ENCODE data around the gene AGBL1.

AGBL1 gene

DNA sequence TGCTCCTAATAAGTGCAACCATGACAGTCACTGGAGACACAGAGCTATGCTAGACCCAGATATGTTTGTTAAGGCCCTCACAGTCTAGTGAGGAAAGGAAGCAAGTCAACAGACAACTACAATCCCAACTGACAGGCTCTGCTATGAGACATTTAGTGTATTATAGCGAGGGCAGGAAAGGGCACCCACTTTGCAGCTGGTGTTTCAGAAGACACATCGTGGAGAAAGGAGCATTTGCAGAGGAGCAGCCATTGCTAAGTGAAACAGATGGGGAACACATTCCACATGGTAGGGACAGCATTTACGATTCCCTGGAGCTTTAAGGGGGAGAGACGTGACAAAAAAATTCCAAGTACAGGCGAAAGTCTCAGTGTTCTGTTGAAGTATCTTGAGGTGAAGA lies 685.6 kb downstream of the AGBL1 start:
- H2AFZ ChIP-seq (ENCODE audit: low read depth) = no peak overlapping the region

DNA sequence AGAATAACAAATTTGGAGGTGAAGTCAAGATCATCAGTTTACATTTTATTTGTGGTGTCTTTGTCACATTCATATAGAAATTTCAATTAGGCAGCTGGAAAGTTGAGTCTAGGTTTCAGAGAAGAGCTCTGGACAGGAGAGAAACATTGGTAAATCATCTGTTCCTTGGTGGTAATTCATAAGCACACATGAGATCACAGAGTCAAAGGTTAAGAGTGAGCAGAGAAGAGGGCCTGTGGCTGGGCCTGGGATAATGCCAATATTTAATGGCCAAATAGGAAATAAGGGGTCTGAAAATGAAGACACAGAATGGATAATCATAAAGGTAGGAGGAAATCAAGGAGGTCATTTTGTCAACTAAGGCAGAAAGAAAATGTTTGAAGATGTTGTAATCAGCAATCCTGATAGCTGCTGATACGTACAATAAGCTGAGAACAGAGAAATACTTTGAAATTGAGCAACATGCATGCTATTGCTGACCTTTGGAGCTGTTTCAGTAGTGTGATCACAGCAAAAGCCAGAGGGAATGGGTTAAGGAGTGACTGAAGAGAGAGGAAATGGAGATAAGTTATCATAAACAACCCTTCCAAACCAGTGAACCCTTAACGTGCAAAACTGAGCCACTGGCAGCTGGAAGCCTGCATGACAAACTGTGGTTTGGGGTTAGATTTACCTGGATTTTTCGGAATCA lies 692.8 kb downstream of the AGBL1 start:
- Histone ChIP-seq H2AFZ (ENCODE audit: low read depth) (no peak overlapping the region), H3K36me3 (ENCODE audit: insufficient read depth) (no peaks in the 10 kb centered on the region), H3K4me1 (ENCODE audit: low read depth, poor library complexity, severe bottlenecking) (no peaks in the 10 kb centered on the region), H3K27ac (no peak overlapping the region), H3K4me2 (no peak overlapping the region), H3K4me3 (IDR thresholded peaks at IDR 0.05; ENCODE audit: insufficient read depth, low read depth, low read length) (no peak overlapping the region), H3K79me2 (ENCODE audit: insufficient read depth, low read depth) (no peaks in the 10 kb centered on the region), H3K9ac (no peak overlapping the region), H4K20me1 (ENCODE audit: insufficient read depth) (no peaks in the 10 kb centered on the region), H3K27me3 (ENCODE audit: insufficient read depth, low read depth) (no peaks in the 10 kb centered on the region)
- TF ChIP-seq, protein P1, sequence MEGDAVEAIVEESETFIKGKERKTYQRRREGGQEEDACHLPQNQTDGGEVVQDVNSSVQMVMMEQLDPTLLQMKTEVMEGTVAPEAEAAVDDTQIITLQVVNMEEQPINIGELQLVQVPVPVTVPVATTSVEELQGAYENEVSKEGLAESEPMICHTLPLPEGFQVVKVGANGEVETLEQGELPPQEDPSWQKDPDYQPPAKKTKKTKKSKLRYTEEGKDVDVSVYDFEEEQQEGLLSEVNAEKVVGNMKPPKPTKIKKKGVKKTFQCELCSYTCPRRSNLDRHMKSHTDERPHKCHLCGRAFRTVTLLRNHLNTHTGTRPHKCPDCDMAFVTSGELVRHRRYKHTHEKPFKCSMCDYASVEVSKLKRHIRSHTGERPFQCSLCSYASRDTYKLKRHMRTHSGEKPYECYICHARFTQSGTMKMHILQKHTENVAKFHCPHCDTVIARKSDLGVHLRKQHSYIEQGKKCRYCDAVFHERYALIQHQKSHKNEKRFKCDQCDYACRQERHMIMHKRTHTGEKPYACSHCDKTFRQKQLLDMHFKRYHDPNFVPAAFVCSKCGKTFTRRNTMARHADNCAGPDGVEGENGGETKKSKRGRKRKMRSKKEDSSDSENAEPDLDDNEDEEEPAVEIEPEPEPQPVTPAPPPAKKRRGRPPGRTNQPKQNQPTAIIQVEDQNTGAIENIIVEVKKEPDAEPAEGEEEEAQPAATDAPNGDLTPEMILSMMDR (conservative IDR thresholded peaks at IDR 0.05; ENCODE audit: low read depth, low read length) = no peak

More for the DNA sequence above, 685.6 kb downstream of the AGBL1 start:
- no peaks in the 10 kb centered on the region for H4K20me1 ChIP-seq (ENCODE audit: insufficient read depth)
- TF ChIP-seq, protein P1 (conservative IDR thresholded peaks at IDR 0.05; ENCODE audit: low read depth, low read length) = no peak
- no peak overlapping the region for H3K9ac ChIP-seq
- H3K4me1 ChIP-seq (ENCODE audit: low read depth, poor library complexity, severe bottlenecking) = no peaks in the 10 kb centered on the region
- no peaks in the 10 kb centered on the region for H3K27me3 ChIP-seq (ENCODE audit: insufficient read depth, low read depth)
- no peak overlapping the region for H3K4me3 ChIP-seq (IDR thresholded peaks at IDR 0.05; ENCODE audit: insufficient read depth, low read depth, low read length)
- H3K4me2 ChIP-seq = no peak overlapping the region
- H3K36me3 ChIP-seq (ENCODE audit: insufficient read depth) = no peaks in the 10 kb centered on the region
- H3K79me2 ChIP-seq (ENCODE audit: insufficient read depth, low read depth) = no peaks in the 10 kb centered on the region
- no peak overlapping the region for H3K27ac ChIP-seq

GRCh38 chr15:86773736-86774135 lies 694.1 kb downstream of the AGBL1 start:
- H3K4me3 ChIP-seq (IDR thresholded peaks at IDR 0.05; ENCODE audit: insufficient read depth, low read depth, low read length) = no peak overlapping the region
- no peaks in the 10 kb centered on the region for H4K20me1 ChIP-seq (ENCODE audit: insufficient read depth)
- no peaks in the 10 kb centered on the region for H3K27me3 ChIP-seq (ENCODE audit: insufficient read depth, low read depth)
- TF ChIP-seq, protein P1 (conservative IDR thresholded peaks at IDR 0.05; ENCODE audit: low read depth, low read length) = no peak
- no peaks in the 10 kb centered on the region for H3K36me3 ChIP-seq (ENCODE audit: insufficient read depth)
- no peaks in the 10 kb centered on the region for H3K4me1 ChIP-seq (ENCODE audit: low read depth, poor library complexity, severe bottlenecking)
- no peak overlapping the region for H3K9ac ChIP-seq
- no peak overlapping the region for H2AFZ ChIP-seq (ENCODE audit: low read depth)
- H3K27ac ChIP-seq = no peak overlapping the region
- H3K79me2 ChIP-seq (ENCODE audit: insufficient read depth, low read depth) = no peaks in the 10 kb centered on the region
- H3K4me2 ChIP-seq = no peak overlapping the region

DNA sequence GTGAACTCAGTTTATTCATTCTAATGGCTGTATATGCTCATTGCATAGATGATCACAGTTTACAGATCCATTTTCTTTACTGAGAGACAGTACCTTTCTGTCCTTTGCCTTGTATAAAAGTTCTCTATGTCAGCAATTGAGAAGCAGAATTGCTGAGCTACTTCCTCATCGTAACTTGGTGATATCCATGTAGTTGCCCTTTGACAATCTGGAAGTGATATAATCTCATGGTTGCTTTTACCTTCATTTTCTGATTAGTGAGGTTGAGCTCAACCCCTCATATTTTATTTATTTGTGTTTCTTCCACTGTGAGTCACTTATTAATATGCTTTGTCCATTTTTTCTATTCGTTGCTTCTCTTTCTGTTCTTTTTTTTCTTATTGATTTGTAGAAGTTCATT lies 696.5 kb downstream of the AGBL1 start:
- no peak overlapping the region for H3K4me3 ChIP-seq (IDR thresholded peaks at IDR 0.05; ENCODE audit: insufficient read depth, low read depth, low read length)
- H4K20me1 ChIP-seq (ENCODE audit: insufficient read depth) = no peaks in the 10 kb centered on the region
- no peaks in the 10 kb centered on the region for H3K27me3 ChIP-seq (ENCODE audit: insufficient read depth, low read depth)
- no peaks in the 10 kb centered on the region for H3K4me1 ChIP-seq (ENCODE audit: low read depth, poor library complexity, severe bottlenecking)
- no peak overlapping the region for H3K27ac ChIP-seq
- TF ChIP-seq, protein P1 (conservative IDR thresholded peaks at IDR 0.05; ENCODE audit: low read depth, low read length) = no peak
- no peak overlapping the region for H3K9ac ChIP-seq
- no peak overlapping the region for H2AFZ ChIP-seq (ENCODE audit: low read depth)
- H3K4me2 ChIP-seq = no peak overlapping the region
- no peaks in the 10 kb centered on the region for H3K36me3 ChIP-seq (ENCODE audit: insufficient read depth)
- no peaks in the 10 kb centered on the region for H3K79me2 ChIP-seq (ENCODE audit: insufficient read depth, low read depth)
